Measurements from ENCODE around the gene KICS2.
"Not testable (repeated sequence)": the region's sequence is repeated elsewhere in the genome, so short reads cannot be mapped to it uniquely, and the experiment has no call there.

The KICS2 gene

DNA sequence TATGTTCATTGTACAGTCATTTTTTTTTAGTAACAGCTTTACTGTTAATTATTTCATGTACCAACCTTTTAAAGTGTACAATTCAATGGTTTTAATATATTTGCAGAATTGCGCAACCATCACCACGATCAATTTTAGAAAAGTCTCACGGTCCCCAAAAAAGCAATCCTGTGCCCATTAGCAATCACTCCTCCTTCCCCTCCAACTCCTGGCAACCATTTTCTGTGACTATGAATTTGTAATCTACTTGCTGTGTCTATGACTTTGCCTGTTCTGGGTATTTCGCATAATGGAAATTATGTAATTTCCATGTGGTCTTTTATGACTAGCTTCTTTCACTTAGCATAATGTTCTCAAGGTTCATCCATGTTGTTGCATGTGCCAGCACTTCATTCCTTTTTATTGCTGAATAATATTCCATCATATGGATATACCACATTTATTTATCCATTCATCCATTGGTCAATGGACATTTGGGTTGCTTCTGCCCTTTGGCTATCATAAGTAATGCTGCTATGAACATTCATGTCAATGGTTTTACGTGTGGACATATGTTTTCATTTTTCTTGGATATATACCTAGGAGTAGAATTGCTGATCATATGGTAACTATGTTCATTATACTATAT is 9.9 kb downstream of the KICS2 start:
- DNase-seq: no peak

DNA sequence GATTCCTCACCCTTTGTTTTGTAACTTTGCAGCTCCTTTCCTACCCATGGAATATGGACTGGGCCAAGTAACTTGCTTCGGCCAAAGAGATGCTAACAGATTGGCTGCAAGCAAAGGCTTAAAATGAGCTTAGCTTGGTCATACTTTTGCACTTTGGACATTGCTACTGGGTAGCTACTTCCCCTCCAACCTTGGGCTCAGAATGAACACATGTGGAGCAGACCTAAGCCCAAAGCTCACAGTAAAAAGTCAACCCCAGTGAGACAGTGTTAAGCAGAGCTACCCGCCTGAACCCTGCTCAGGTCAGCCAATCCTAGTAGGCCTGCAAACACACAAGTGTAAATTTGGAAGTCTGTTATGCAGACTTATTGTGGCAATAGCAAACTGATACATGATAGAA is 14.6 kb downstream of the KICS2 start:
- DNase-seq: no peak

DNA sequence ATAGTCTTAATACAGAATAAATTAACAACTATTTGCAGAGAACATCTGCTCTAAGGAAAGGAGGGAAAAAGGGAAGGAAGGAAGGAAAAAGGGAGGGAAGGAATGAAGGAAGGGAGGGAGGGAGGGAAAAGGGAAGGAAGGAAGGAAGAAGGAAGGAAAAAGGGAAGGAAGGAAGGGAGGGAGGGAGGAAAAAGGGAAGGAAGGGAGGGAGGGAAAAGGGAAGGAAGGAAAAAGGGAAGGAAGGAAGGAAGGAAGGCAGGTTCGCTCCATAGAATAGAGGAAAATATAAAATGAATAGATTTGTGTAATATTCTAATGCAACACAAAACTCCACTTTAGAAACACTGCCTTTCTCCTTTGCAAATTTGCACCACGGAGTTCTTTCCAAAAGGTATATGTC is 16.6 kb downstream of the KICS2 start:
- no peak for DNase-seq

DNA sequence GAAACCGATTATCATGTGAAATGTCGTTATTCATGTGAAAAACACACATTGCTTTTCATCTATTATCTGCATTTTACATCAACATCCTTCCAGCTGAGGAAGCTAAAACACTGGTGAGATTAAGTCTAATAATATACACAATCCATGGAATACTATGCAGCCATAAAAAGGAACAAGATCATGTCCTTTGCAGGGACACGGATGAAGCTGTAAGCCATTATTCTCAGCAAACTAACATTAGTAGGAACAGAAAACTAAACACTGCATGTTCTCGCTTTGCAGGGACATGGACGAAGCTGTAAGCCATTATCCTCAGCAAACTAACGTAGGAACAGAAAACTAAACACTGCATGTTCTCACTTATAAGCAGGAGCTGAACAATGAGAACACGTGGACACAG is 18.3 kb downstream of the KICS2 start:
- no peak for DNase-seq

- DNase-seq: no peak
These were observed 19.1 kb downstream of the KICS2 start for GRCh38 chr12:64203036-64203435.

- DNase-seq: not testable (repeated sequence)
These were observed 26.3 kb downstream of the KICS2 start for GRCh38 chr12:64195841-64196240.

DNA sequence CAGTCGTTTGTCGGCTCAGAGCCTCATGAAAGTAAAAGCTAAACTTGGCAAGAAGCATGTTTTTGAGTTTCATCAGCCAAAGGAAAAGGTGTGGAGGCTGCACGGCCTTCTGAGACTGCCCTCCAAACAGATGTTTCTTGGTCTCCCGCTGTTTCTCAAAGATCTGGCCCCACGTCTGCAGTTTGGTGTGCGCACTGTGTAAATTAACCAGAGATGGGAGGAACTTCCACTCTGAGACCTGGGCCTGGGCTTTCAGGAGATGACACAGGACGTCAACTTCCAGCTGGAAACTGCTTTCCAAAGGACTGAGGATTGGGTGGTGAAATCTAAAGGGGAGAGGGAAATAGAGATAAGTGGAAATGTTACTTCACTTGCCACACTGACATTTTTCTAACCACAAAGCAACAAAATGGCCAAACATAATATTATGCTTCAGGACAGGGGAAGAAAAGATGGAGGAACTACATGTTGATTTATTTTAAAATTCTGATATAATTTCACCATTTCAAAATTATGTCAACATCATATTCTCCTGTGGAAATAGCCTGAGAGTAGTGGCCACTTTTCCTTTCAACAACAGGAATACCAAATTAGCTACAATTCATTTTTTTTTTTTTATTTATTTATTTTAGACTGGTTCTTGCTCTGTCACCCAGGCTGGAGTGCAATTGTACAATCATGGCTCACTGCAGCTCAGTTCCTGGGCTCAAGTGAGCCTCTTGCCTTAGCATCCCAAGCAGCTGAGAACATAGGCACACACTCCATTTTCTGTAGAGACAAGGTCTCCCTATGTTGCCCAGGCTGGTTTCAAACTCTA is 27.6 kb downstream of the KICS2 start:
- no peak for DNase-seq

DNA sequence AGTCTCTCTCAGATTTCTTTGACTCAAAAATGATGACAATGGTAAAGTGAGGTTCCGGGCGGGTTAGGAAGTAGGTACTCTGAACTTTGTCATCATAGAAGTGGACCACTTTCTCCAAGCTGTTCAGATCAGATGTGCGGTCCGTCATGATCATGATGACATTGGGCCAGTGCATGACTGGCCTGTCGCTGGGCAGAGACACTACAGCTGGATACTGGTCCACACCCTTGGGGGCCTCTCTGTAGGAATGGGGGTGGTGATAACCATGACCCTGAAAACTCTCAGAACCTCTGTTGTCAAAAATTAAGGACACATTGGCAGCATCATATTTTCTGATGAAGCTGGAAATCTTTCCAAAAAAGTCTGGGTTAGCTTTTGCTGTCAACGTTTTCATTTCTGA is 28.2 kb downstream of the KICS2 start:
- no peak for DNase-seq

- DNase-seq: no peak
These were observed 29.3 kb downstream of the KICS2 start for GRCh38 chr12:64192644-64193444.

DNA sequence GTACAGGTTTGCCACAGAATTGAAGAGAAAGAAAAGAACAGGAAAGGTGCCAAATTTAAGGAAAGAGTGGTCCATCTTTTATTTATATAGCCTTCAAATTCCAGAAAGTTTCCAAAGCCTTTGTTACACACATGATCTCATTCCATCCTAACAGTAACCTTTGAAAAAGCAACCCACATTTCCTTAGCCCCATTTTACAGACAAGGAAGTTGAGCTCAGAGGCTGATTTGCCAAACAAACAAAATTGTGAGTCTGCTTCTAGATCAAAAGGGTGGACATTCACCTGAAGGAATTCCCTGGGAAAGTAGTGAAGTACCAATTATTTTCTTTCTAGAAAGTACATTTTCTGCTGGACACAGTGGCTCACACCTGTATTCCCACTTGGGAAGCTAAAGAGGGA is 32.0 kb downstream of the KICS2 start:
- no peak for DNase-seq

DNA sequence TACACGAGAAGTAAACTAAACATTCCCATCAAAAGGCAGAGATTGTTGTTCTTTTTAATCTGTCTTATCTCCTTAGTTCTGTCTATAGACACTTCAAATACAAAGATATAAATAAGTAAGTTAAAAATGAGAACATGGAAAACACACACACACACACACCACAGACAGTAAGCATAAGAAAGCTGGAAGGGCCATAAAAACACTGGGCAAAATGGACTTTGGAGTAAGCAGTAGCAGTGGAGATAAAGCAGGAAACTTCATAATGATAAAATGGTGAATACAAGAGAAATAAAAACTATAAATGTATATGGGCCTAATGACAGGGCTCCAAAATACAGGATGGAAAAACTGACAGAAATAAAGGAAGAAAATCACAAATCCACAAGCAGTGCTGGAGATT is 32.6 kb downstream of the KICS2 start:
- DNase-seq: no peak

DNA sequence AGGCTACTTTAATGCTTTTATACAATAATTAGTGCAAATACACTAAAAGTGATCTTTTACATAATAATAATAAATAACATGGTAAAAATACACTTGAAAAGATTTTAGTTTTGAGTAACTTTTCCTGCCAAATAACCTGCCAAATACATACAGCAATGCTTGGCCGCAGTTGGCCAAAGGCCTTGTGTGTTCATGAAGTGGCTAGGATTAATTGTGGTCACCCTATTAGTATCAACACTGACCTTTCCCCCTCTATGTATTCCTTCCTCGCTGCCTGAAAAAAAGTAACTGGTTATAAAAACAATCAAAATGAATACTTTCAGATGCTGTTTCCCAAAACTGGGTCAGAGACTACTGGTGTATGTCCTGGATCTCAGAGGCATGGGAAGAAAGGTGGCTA is 34.3 kb downstream of the KICS2 start:
- DNase-seq: no peak

- DNase-seq: no peak
These were observed 34.7 kb downstream of the KICS2 start for GRCh38 chr12:64187370-64187769.

GRCh38 chr12:64186789-64187188 is 35.3 kb downstream of the KICS2 start:
- DNase-seq: no peak

- DNase-seq: no peak
These were observed 37.9 kb downstream of the KICS2 start for GRCh38 chr12:64184216-64184615.

DNA sequence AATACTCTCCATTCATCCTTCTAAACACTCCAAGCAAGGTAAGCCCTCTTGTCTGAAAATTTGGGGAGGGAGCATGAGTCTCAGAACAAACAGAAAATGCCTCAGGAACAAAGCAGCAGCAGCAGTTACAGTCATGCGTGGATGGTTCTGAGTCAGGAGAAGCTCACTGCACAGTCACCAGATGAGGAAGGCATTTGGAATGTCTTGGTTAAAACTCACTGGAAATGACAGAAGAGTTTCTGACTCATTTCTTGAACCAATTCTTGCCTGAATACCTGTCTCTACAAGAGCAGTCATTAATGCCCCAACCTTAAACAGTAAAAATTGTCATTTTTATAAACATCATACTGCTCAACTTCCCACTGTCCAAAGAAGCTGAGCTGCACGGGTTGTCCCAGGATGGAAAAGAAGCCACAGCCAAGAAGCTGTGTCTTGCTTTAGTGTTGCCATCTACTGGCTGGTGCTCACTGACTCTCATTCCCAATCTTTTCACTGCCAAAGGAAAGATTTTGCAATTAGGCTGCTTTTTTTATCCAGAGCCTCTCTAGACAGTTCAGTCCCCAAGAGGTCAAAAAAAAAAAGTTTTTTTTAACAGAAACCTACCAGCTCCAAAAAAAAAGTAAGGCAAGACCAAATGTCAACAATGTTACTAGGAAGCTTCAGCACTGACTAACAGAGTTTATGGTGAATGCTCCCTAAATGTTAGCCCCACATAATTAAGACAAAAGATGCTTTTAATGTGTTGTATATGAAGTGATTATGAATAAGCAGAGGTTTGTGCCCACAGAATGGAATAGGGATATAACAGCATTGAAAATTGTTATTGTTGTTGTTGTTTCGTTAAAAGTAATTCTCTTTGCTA is 40.4 kb downstream of the KICS2 start:
- DNase-seq: no peak

- DNase-seq: no peak
These were observed 41.1 kb downstream of the KICS2 start for GRCh38 chr12:64180951-64181350.

- DNase-seq: no peak
These were observed 44.0 kb downstream of the KICS2 start for GRCh38 chr12:64178122-64178521.

GRCh38 chr12:64177001-64177400 is 45.1 kb downstream of the KICS2 start:
- DNase-seq: no peak

DNA sequence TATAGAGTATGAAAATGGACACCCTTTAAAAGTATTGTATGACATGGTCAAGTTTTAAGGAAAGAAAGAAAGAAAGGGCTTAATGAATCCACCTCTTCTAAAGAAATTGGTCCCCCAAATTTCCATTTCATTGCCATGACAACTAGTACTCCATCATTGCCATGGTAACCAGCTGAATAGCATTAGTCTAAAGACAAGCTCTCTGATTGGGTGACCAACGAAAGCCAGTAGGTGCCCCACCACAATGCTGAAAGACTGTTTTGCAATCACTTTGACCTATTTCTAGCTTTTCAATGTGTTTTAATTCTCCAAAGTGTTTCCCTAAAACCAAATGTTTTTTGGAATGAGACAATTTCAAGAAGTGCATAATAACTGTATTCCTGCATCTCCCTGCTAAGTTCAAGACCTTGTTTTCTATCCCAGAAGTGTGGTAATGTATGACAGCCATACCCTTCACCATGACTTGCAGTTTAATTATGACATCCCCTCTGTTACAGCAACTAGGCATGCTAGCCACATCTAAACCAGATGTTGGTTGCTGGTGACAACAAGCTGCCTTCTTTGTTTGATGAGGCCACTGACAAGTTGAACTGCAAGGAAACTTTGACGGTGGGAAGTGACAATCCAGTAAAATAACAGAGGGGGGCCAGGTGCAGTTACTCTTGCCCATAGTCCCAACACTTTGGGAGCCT is 46.7 kb downstream of the KICS2 start:
- no peak for DNase-seq

- no peak for DNase-seq
These were observed 48.6 kb downstream of the KICS2 start for GRCh38 chr12:64173456-64173855.

All from stimulated activated CD4-positive, alpha-beta T cell treated with anti-CD3 and anti-CD28 coated beads, Interleukin-4, amount 100 ng/mL, for 24 hours (primary cell).